GM19328 (cell line): ENCODE results near the gene SLC39A13.
A peak's percentile ranks its signal among the peaks of the same experiment; 100 is the strongest.

Experiments used
- ATAC-seq: cut with Tn5 transposase; IDR thresholded peaks from one replicate; pipeline ENCODE4 v1.9.1; 2021; ENCODE audit warnings: mild to moderate bottlenecking, moderate library complexity; ENCODE audit not compliant: unreplicated experiment

The SLC39A13 gene

GRCh38 chr11:47426062-47426956, 17.9 kb downstream of the SLC39A13 start, which contains the start of gene PSMC3:
Gene PSMC3 (minus strand): TSS chr11:47426439. CDS start chr11:47426279, 160 bp downstream.
- ATAC-seq, result peak; percentile 88

- ATAC-seq, result no peak
These were observed 22.1 kb downstream of the SLC39A13 start for GRCh38 chr11:47430524-47430923.

- no peak for ATAC-seq
These were observed 23.1 kb downstream of the SLC39A13 start for GRCh38 chr11:47431356-47432083.

GRCh38 chr11:47433157-47433556, 24.8 kb downstream of the SLC39A13 start:
- no peak for ATAC-seq

GRCh38 chr11:47434011-47434786, 25.8 kb downstream of the SLC39A13 start:
- no peak for ATAC-seq

GRCh38 chr11:47435687-47436086, 27.3 kb downstream of the SLC39A13 start:
- ATAC-seq, result no peak

- ATAC-seq, result no peak
These were observed 28.3 kb downstream of the SLC39A13 start for GRCh38 chr11:47436726-47437125.

- no peak for ATAC-seq
These were observed 28.9 kb downstream of the SLC39A13 start for GRCh38 chr11:47437218-47437745.

GRCh38 chr11:47437746-47438418, 29.5 kb downstream of the SLC39A13 start:
- no peak for ATAC-seq

GRCh38 chr11:47438721-47439120, 30.3 kb downstream of the SLC39A13 start:
- no peak for ATAC-seq

- no peak for ATAC-seq
These were observed 31.7 kb downstream of the SLC39A13 start for GRCh38 chr11:47440054-47440476.

- ATAC-seq, result no peak
These were observed 33.0 kb downstream of the SLC39A13 start for GRCh38 chr11:47441421-47441820.

GRCh38 chr11:47442514-47442913, 34.1 kb downstream of the SLC39A13 start:
- ATAC-seq, result no peak

- no peak for ATAC-seq
These were observed 34.8 kb downstream of the SLC39A13 start for GRCh38 chr11:47443028-47443700.

GRCh38 chr11:47443817-47444216, 35.4 kb downstream of the SLC39A13 start:
- no peak for ATAC-seq

GRCh38 chr11:47445840-47446239, 37.5 kb downstream of the SLC39A13 start:
- no peak for ATAC-seq

GRCh38 chr11:47446833-47447232, 38.4 kb downstream of the SLC39A13 start:
- no peak for ATAC-seq

- no peak for ATAC-seq
These were observed 39.5 kb downstream of the SLC39A13 start for GRCh38 chr11:47447906-47448305.

GRCh38 chr11:47448566-47449427, 40.4 kb downstream of the SLC39A13 start, which contains the start of gene RAPSN:
Gene RAPSN (minus strand): TSS chr11:47449136. CDS start chr11:47448964, 172 bp downstream.
- ATAC-seq, result no peak
